Left ventricle myocardium superior (tissue), 1 donor: ENCODE data around the gene INPPL1. TPM values are rescaled to one million over a fixed set of nuclear protein-coding genes. Genes with fewer than 3 reads are reported as not detected.
"Not testable (repeated sequence)": the region's sequence is repeated elsewhere in the genome, so short reads cannot be mapped to it uniquely, and the experiment has no call there.

Experiments
- ATAC-seq: fragments of 200-7000 bp; cut with Tn5 transposase; one replicate; pipeline ENCODE4 v1.9.1; 2020; ENCODE audit warnings: mild to moderate bottlenecking, moderate library complexity
- DNase-seq: peaks from one replicate; pipeline ENCODE4 v3.0.0-alpha.2; 2020
- intact Hi-C: fragments of 100-400 bp; cut with micrococcal nuclease; formaldehyde crosslinking; loops from one replicate; pipeline ENCODE4 v1.11.0; 2022
- long read RNA-seq: library from polyadenylated mRNA; unstranded; transcript quantifications from one replicate; pipeline ENCODE4 v2.0.0, GENCODE V29; 2021
- total RNA-seq: library from RNA; stranded (reverse); fragmentation: NEBNext Ultra II Directional; extraction: Animal tissue kit (Norgen Biotek cat#: 25700); gene quantifications from one replicate; pipeline ENCODE4 v1.2.1, GENCODE V29; 2021
- donor health status: DM: no; HTN: yes; CAD: no; lungs with severe emphysema.

INPPL1 gene
- 136 TPM for total RNA-seq
- long read RNA-seq, full-length matches to known transcripts, result 3 of 111 reads
- long read RNA-seq, partial matches to known transcripts, result 93 of 111 reads
- long read RNA-seq, other reads (novel, unspliced or antisense), result 15 of 111 reads

GRCh38 chr11:72224564-72225410, at the start of gene INPPL1:
Gene INPPL1 (plus strand): TSS chr11:72224767. CDS start chr11:72224985, 218 bp downstream.
- peak; percentile 21 for ATAC-seq
- peak; percentile 75 for DNase-seq
- intact Hi-C loops, result no loop called here

GRCh38 chr11:72177656-72178055, 46.9 kb upstream of the INPPL1 start:
- DNase-seq (no peak), ATAC-seq (no peak)
- intact Hi-C loops, result no loop called here

- no peak for DNase-seq
- ATAC-seq, result no peak
- intact Hi-C loops, result no loop called here
Measured at GRCh38 chr11:72179049-72179803, 45.3 kb upstream of the INPPL1 start.

GRCh38 chr11:72179804-72180396, 44.7 kb upstream of the INPPL1 start:
- ATAC-seq (no peak), DNase-seq (no peak)
- intact Hi-C loops, result no loop called here

- intact Hi-C loops, DNase-seq: not testable (repeated sequence)
- ATAC-seq, result peak; percentile 65
Measured at GRCh38 chr11:72180892-72181552, 43.5 kb upstream of the INPPL1 start.

GRCh38 chr11:72181553-72181958, 43.0 kb upstream of the INPPL1 start:
- ATAC-seq, result peak; percentile 21
- DNase-seq, intact Hi-C loops: not testable (repeated sequence)

GRCh38 chr11:72188267-72188666, 36.3 kb upstream of the INPPL1 start:
- ATAC-seq, result no peak
- no peak for DNase-seq
- intact Hi-C loops, result no loop called here

GRCh38 chr11:72189455-72190250, 34.9 kb upstream of the INPPL1 start:
- intact Hi-C loops, result no loop called here
- peak; percentile 86 for ATAC-seq
- DNase-seq, result peak; percentile 35

- DNase-seq (no peak), ATAC-seq (no peak)
- intact Hi-C loops, result no loop called here
Measured at GRCh38 chr11:72190631-72191071, 33.9 kb upstream of the INPPL1 start.

- intact Hi-C loops, result no loop called here
- DNase-seq, result no peak
- no peak for ATAC-seq
Measured at GRCh38 chr11:72191961-72192381, 32.6 kb upstream of the INPPL1 start, which contains the start of gene FOLR1. Gene FOLR1 (plus strand): TSS chr11:72192140. CDS start chr11:72192174, 34 bp downstream.

GRCh38 chr11:72195518-72196270, 28.9 kb upstream of the INPPL1 start:
- DNase-seq (no peak), ATAC-seq (no peak)
- intact Hi-C loops, result no loop called here

GRCh38 chr11:72201445-72201844, 23.1 kb upstream of the INPPL1 start:
- ATAC-seq, intact Hi-C loops, DNase-seq: not testable (repeated sequence)

- ATAC-seq, result no peak
- intact Hi-C loops, result no loop called here
Measured at GRCh38 chr11:72202571-72202970, 22.0 kb upstream of the INPPL1 start.

GRCh38 chr11:72203163-72203562, 21.4 kb upstream of the INPPL1 start:
- intact Hi-C loops, result no loop called here
- no peak for ATAC-seq
- no peak for DNase-seq

More at GRCh38 chr11:72202571-72202970, 22.0 kb upstream of the INPPL1 start:
- no peak for DNase-seq

GRCh38 chr11:72204886-72205285, 19.7 kb upstream of the INPPL1 start:
- DNase-seq (no peak), ATAC-seq (no peak)
- intact Hi-C loops, result no loop called here

GRCh38 chr11:72206794-72207193, 17.8 kb upstream of the INPPL1 start:
- ATAC-seq, DNase-seq, intact Hi-C loops: not testable (repeated sequence)

- intact Hi-C loops, result no loop called here
- ATAC-seq, result no peak
- no peak for DNase-seq
Measured at GRCh38 chr11:72208281-72208680, 16.3 kb upstream of the INPPL1 start.
